ENCODE data around the gene RASGRF2. TPM values are rescaled to one million over a fixed set of nuclear protein-coding genes. Genes with fewer than 3 reads are reported as not detected.

Gene RASGRF2
- total and polyA plus RNA-seq, 9 of the 15 experiments (the other 6 are each of a cell fraction or from before 2014, with no cell fraction given): 0.01 to 0.22 (median 0.08) TPM; not detected in 2

DNA sequence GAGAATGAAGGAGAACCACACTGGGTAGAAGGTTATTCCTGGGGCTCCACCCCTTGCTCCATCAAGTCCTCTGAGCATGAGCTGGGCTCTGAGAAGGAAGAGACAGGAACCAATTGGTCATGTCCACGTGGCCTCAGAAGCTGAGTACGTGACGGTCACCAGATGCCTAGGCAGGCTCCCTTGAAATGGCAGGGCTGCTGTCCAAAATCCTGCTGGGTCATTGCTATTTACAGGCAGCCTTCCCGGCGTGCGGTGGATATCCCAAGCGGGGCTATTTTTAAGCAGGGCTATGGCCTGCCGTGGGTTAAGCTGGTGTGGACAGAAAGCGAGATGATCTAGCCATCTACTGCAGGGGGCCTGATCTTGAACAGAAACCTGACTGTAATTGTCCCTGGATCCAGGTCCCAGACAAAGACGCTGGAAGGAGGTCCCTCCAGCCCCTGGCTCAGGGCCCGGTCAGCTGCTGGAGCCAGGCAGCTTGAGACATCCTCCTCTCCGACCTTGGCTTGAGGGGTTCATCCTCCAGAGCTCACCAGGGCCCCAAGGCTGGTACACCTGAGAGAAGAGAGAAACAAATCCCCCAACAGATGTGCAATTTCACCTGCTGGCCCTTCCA, 272.4 kb downstream of the RASGRF2 start:
- Histone ChIP-seq H2AFZ (ENCODE audit: low read depth, low read length) (no peak overlapping the region), H3K9me3 (replicated peaks; ENCODE audit: control insufficient read depth, insufficient read depth, low read depth, low read length) (no peaks in the 10 kb centered on the region), H3K4me1 (replicated peaks in 1 of 2; ENCODE audit: control insufficient read depth in 2 of 2, insufficient read depth in 2 of 2, low read length in 2 of 2) (peaks cover 0 to 7% of the 10 kb centered on the region in 2 experiments; a peak in 1 of 5 replicates), H3K36me3 (ENCODE audit: control insufficient read depth, insufficient read depth, low read length) (no peaks in the 10 kb centered on the region), H3K79me2 (ENCODE audit: control insufficient read depth, insufficient read depth, low read length) (no peaks in the 10 kb centered on the region), H3K9me1 (ENCODE audit: control insufficient read depth, insufficient read depth, low read length) (no peaks in the 10 kb centered on the region), H3K9ac (ENCODE audit: insufficient read depth in 1 of 2, low read depth in 2 of 2, low read length in 2 of 2) (peak overlapping the region in 1 of 2 experiments; percentile 63; a peak in 1 of 4 replicates), H4K20me1 (replicated peaks; ENCODE audit: control insufficient read depth, insufficient read depth, low read length) (no peaks in the 10 kb centered on the region), H3K27ac (ENCODE audit: extremely low read depth, low read depth, low read length) (no peak overlapping the region), H3K4me2 (ENCODE audit: insufficient read depth, low read length) (no peak overlapping the region), H3K27me3 (ENCODE audit: control insufficient read depth in 2 of 2, insufficient read depth in 2 of 2, low read length in 2 of 2) (peaks cover 0 to 8% of the 10 kb centered on the region in 2 experiments; a peak in 2 of 5 replicates), H3K4me3 (no peak overlapping the region)
- intact Hi-C loops (cut with micrococcal nuclease) (no loop called here), in situ Hi-C loops (cut with MboI) (no loop called here)
- TF ChIP-seq SMAD4 (CRISPR knock-in tag; conservative IDR thresholded peaks at IDR 0.05) (no peak), CEBPG (CRISPR knock-in tag; IDR thresholded peaks at IDR 0.05) (no peak), CEBPG (tag; conservative IDR thresholded peaks at IDR 0.05 in 1 of 2, IDR thresholded peaks at IDR 0.05 in 1 of 2) (no peak), NRF1 (conservative IDR thresholded peaks at IDR 0.05 in 1 of 2, IDR thresholded peaks at IDR 0.05 in 1 of 2) (0 out of 4 replicates have a peak, but pooled peaks of 1 of the 2 experiments have one; percentile 29), CBX5 (IDR thresholded peaks at IDR 0.05; ENCODE audit: borderline replicate concordance, low read depth) (no peak), GATA2 (CRISPR knock-in tag; IDR thresholded peaks at IDR 0.05) (no peak), MEF2D (tag; conservative IDR thresholded peaks at IDR 0.05; ENCODE audit: low read depth) (no peak)
- WGBS (ENCODE audit: insufficient coverage, low coverage, missing lambda C conversion rate): 56% methylated on average over 11 of the region's 12 CpGs
- ATAC-seq (no peak; the same call in 2 of the 3 replicates), DNase-seq (ENCODE audit: extremely low read depth in 1 of 4, low spot score in 3 of 4) (no peak), FAIRE-seq (no peak)
- CTCF ChIA-PET (ENCODE audit: low intra/inter-chr PET ratio): no interaction called here
- POLR2A ChIA-PET: interaction anchor here (1.0 kb wide), 1 partner anchor 17 kb away, joined by 3 read pairs; no protein-coding TSS in a partner anchor
- BruUV-seq (replicated peaks): no TSS peak

Measured in K562 (cell line).